ENCODE results near the gene IP6K3. TPM values are rescaled to one million over a fixed set of nuclear protein-coding genes. Genes with fewer than 3 reads are reported as not detected.

The IP6K3 gene, protein sequence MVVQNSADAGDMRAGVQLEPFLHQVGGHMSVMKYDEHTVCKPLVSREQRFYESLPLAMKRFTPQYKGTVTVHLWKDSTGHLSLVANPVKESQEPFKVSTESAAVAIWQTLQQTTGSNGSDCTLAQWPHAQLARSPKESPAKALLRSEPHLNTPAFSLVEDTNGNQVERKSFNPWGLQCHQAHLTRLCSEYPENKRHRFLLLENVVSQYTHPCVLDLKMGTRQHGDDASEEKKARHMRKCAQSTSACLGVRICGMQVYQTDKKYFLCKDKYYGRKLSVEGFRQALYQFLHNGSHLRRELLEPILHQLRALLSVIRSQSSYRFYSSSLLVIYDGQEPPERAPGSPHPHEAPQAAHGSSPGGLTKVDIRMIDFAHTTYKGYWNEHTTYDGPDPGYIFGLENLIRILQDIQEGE
- total RNA-seq (2014; rRNA removed; shearing (Covaris generic)): 0.14 TPM in 1 of 2 replicates, not detected in the other
- 0.16 TPM in 2 replicates for polyA plus RNA-seq (2016; fragmentation: Nextera tagmentation; extraction: Ambion mirVana)
- long read RNA-seq: 0 reads

DNA sequence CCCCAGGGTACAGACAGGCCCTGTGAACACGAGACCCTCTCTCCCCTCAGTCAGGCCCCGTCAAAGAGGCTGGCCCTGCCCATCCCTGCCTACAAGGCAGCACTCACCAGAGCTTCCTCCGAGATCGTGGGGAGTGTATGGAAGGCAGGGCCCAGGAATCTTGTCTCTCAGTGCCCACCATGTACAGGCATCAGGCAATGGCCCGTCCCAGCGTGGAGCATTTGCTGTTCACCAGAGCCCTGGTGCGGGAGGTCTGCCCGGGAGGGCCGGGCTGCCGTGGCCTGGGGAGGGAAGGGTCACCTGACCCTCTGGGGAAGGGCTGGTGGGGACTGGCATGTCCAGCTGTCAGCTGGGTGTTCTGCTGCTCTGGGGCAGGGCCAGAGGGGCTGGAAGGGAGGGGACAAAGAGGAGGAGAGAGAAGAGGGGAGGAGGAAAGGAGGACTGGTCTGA lies at the start of gene IP6K3:
TSS of gene IP6K3 (minus strand) at position 255 of the 450 bp plus-strand sequence. CDS start 11,429 bp downstream, outside the sequence.
- no peaks in the 10 kb centered on the region for H3K36me3 ChIP-seq (ENCODE audit: insufficient read depth)
- no peaks in the 10 kb centered on the region for H3K9me3 Mint-ChIP-seq
- H3K9me2 ChIP-seq (ENCODE audit: insufficient read depth): no peaks in the 10 kb centered on the region
- H4K20me1 ChIP-seq (replicated peaks; ENCODE audit: insufficient read depth): no peaks in the 10 kb centered on the region
- no peak for DNase-seq (ENCODE audit: low spot score)
- peak within 1 kb of the TSS; percentile 38; the same call in 1 of the 2 replicates for H3K4me2 ChIP-seq
- no peaks in the 10 kb centered on the region for H3K36me3 Mint-ChIP-seq (ENCODE audit: low read depth)
- H3K4me3 Mint-ChIP-seq: no peak within 1 kb of the TSS; the same call in 2 of the 3 replicates
- TF ChIP-seq, protein P1, sequence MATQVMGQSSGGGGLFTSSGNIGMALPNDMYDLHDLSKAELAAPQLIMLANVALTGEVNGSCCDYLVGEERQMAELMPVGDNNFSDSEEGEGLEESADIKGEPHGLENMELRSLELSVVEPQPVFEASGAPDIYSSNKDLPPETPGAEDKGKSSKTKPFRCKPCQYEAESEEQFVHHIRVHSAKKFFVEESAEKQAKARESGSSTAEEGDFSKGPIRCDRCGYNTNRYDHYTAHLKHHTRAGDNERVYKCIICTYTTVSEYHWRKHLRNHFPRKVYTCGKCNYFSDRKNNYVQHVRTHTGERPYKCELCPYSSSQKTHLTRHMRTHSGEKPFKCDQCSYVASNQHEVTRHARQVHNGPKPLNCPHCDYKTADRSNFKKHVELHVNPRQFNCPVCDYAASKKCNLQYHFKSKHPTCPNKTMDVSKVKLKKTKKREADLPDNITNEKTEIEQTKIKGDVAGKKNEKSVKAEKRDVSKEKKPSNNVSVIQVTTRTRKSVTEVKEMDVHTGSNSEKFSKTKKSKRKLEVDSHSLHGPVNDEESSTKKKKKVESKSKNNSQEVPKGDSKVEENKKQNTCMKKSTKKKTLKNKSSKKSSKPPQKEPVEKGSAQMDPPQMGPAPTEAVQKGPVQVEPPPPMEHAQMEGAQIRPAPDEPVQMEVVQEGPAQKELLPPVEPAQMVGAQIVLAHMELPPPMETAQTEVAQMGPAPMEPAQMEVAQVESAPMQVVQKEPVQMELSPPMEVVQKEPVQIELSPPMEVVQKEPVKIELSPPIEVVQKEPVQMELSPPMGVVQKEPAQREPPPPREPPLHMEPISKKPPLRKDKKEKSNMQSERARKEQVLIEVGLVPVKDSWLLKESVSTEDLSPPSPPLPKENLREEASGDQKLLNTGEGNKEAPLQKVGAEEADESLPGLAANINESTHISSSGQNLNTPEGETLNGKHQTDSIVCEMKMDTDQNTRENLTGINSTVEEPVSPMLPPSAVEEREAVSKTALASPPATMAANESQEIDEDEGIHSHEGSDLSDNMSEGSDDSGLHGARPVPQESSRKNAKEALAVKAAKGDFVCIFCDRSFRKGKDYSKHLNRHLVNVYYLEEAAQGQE (IDR thresholded peaks at IDR 0.05; ENCODE audit: unreplicated experiment): no peak
- TF ChIP-seq NANOG (IDR thresholded peaks at IDR 0.05; ENCODE audit: borderline replicate concordance): no peak
- TF ChIP-seq JUNB (IDR thresholded peaks at IDR 0.05; ENCODE audit: unreplicated experiment): no peak
- TF ChIP-seq, protein P2, sequence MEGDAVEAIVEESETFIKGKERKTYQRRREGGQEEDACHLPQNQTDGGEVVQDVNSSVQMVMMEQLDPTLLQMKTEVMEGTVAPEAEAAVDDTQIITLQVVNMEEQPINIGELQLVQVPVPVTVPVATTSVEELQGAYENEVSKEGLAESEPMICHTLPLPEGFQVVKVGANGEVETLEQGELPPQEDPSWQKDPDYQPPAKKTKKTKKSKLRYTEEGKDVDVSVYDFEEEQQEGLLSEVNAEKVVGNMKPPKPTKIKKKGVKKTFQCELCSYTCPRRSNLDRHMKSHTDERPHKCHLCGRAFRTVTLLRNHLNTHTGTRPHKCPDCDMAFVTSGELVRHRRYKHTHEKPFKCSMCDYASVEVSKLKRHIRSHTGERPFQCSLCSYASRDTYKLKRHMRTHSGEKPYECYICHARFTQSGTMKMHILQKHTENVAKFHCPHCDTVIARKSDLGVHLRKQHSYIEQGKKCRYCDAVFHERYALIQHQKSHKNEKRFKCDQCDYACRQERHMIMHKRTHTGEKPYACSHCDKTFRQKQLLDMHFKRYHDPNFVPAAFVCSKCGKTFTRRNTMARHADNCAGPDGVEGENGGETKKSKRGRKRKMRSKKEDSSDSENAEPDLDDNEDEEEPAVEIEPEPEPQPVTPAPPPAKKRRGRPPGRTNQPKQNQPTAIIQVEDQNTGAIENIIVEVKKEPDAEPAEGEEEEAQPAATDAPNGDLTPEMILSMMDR (conservative IDR thresholded peaks at IDR 0.05; ENCODE audit: low read depth in 2 of 2): no peak
- TF ChIP-seq, protein P3, sequence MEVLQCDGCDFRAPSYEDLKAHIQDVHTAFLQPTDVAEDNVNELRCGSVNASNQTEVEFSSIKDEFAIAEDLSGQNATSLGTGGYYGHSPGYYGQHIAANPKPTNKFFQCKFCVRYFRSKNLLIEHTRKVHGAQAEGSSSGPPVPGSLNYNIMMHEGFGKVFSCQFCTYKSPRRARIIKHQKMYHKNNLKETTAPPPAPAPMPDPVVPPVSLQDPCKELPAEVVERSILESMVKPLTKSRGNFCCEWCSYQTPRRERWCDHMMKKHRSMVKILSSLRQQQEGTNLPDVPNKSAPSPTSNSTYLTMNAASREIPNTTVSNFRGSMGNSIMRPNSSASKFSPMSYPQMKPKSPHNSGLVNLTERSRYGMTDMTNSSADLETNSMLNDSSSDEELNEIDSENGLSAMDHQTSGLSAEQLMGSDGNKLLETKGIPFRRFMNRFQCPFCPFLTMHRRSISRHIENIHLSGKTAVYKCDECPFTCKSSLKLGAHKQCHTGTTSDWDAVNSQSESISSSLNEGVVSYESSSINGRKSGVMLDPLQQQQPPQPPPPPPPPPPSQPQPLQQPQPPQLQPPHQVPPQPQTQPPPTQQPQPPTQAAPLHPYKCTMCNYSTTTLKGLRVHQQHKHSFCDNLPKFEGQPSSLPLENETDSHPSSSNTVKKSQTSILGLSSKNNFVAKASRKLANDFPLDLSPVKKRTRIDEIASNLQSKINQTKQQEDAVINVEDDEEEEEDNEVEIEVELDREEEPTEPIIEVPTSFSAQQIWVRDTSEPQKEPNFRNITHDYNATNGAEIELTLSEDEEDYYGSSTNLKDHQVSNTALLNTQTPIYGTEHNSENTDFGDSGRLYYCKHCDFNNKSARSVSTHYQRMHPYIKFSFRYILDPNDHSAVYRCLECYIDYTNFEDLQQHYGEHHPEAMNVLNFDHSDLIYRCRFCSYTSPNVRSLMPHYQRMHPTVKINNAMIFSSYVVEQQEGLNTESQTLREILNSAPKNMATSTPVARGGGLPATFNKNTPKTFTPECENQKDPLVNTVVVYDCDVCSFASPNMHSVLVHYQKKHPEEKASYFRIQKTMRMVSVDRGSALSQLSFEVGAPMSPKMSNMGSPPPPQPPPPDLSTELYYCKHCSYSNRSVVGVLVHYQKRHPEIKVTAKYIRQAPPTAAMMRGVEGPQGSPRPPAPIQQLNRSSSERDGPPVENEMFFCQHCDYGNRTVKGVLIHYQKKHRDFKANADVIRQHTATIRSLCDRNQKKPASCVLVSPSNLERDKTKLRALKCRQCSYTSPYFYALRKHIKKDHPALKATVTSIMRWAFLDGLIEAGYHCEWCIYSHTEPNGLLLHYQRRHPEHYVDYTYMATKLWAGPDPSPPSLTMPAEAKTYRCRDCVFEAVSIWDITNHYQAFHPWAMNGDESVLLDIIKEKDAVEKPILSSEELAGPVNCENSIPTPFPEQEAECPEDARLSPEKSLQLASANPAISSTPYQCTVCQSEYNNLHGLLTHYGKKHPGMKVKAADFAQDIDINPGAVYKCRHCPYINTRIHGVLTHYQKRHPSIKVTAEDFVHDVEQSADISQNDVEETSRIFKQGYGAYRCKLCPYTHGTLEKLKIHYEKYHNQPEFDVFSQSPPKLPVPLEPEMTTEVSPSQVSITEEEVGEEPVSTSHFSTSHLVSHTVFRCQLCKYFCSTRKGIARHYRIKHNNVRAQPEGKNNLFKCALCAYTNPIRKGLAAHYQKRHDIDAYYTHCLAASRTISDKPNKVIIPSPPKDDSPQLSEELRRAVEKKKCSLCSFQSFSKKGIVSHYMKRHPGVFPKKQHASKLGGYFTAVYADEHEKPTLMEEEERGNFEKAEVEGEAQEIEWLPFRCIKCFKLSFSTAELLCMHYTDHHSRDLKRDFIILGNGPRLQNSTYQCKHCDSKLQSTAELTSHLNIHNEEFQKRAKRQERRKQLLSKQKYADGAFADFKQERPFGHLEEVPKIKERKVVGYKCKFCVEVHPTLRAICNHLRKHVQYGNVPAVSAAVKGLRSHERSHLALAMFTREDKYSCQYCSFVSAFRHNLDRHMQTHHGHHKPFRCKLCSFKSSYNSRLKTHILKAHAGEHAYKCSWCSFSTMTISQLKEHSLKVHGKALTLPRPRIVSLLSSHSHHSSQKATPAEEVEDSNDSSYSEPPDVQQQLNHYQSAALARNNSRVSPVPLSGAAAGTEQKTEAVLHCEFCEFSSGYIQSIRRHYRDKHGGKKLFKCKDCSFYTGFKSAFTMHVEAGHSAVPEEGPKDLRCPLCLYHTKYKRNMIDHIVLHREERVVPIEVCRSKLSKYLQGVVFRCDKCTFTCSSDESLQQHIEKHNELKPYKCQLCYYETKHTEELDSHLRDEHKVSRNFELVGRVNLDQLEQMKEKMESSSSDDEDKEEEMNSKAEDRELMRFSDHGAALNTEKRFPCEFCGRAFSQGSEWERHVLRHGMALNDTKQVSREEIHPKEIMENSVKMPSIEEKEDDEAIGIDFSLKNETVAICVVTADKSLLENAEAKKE (CRISPR knock-in tag; IDR thresholded peaks at IDR 0.05): no peak
- no peak for TF ChIP-seq CREB1 (CRISPR knock-in tag; IDR thresholded peaks at IDR 0.05; ENCODE audit: low read depth)
- no peak for TF ChIP-seq ZNF331 (CRISPR knock-in tag; IDR thresholded peaks at IDR 0.05; ENCODE audit: low read depth)
- no peak for TF ChIP-seq EZH2 (IDR thresholded peaks at IDR 0.05; ENCODE audit: low read depth, unreplicated experiment)
- TF ChIP-seq EZH2phosphoT487 (IDR thresholded peaks at IDR 0.05; ENCODE audit: unreplicated experiment): no peak
- TF ChIP-seq, protein P4, sequence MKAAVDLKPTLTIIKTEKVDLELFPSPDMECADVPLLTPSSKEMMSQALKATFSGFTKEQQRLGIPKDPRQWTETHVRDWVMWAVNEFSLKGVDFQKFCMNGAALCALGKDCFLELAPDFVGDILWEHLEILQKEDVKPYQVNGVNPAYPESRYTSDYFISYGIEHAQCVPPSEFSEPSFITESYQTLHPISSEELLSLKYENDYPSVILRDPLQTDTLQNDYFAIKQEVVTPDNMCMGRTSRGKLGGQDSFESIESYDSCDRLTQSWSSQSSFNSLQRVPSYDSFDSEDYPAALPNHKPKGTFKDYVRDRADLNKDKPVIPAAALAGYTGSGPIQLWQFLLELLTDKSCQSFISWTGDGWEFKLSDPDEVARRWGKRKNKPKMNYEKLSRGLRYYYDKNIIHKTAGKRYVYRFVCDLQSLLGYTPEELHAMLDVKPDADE (IDR thresholded peaks at IDR 0.05): no peak
- no peak for TF ChIP-seq ZNF114 (CRISPR knock-in tag; IDR thresholded peaks at IDR 0.05)
- TF ChIP-seq STAT1 (IDR thresholded peaks at IDR 0.05; ENCODE audit: unreplicated experiment): no peak
- TF ChIP-seq POLR2AphosphoS5 (IDR thresholded peaks at IDR 0.05; ENCODE audit: low read depth): no peak
- ATAC-seq: peak; percentile 2; the same call in 1 of the 3 replicates
- H3K4me1 ChIP-seq (ENCODE audit: insufficient read depth): peaks cover 20% of the 10 kb centered on the region
- no peak within 1 kb of the TSS for H3K27ac ChIP-seq (ENCODE audit: low read depth)
- H2AFZ ChIP-seq: no peak within 1 kb of the TSS
- H3K4me1 Mint-ChIP-seq: peaks cover 43% of the 10 kb centered on the region
- peaks cover 13% of the 10 kb centered on the region for H3K27me3 Mint-ChIP-seq (ENCODE audit: insufficient read depth, low read depth, poor library complexity)
- H3K4me3 ChIP-seq: no peak within 1 kb of the TSS
- H3K27me3 ChIP-seq (ENCODE audit: insufficient read depth): no peaks in the 10 kb centered on the region
- no peak within 1 kb of the TSS for H3K27ac Mint-ChIP-seq
- H3K79me2 ChIP-seq (replicated peaks; ENCODE audit: insufficient read depth): no peaks in the 10 kb centered on the region
- H3F3A ChIP-seq (replicated peaks; ENCODE audit: low read depth): no peaks in the 10 kb centered on the region

All from GM23338 (cell line).